ENCODE data around the gene NRIP2. TPM values are rescaled to one million over a fixed set of nuclear protein-coding genes. Genes with fewer than 3 reads are reported as not detected.
A peak's percentile ranks its signal among the peaks of the same experiment; 100 is the strongest.

NRIP2 gene
- total RNA-seq, 1 experiment from 2014 or later, result 0.15 TPM

- Histone ChIP-seq H4K20me1 (ENCODE audit: control insufficient read depth, insufficient read depth, insufficient read length) (no peaks in the 10 kb centered on the region), H2BK5ac (ENCODE audit: insufficient read length, low read length) (no peak overlapping the region), H2AFZ (ENCODE audit: low read length) (no peak overlapping the region), H3K23ac (ENCODE audit: insufficient read length, low read depth, low read length) (no peak overlapping the region), H3K18ac (ENCODE audit: insufficient read length, low read depth, low read length) (no peak overlapping the region), H3K14ac (ENCODE audit: insufficient read depth, low read length) (no peak overlapping the region), H2BK20ac (ENCODE audit: low read depth, low read length, poor library complexity, severe bottlenecking) (no peak overlapping the region), H4K91ac (ENCODE audit: insufficient read length, low read depth, low read length) (no peak overlapping the region), H2BK15ac (ENCODE audit: low read depth, low read length) (no peak overlapping the region), H3K23me2 (ENCODE audit: insufficient read length, low read depth, low read length, poor library complexity, severe bottlenecking) (no peaks in the 10 kb centered on the region), H3K79me1 (ENCODE audit: insufficient read depth, low read depth, low read length, poor library complexity, severe bottlenecking) (no peaks in the 10 kb centered on the region), H3K4ac (ENCODE audit: low read depth, low read length) (no peak overlapping the region), H3K79me2 (ENCODE audit: insufficient read depth, low read length) (no peaks in the 10 kb centered on the region), H3K4me2 (ENCODE audit: insufficient read depth, insufficient read length, low read length) (no peak overlapping the region), H2AK5ac (ENCODE audit: insufficient read length, low read length) (no peak overlapping the region), H3K9me3 (ENCODE audit: control insufficient read depth, low read depth, low read length) (no peaks in the 10 kb centered on the region), H3K27ac (ENCODE audit: insufficient read length, low read depth, low read length) (no peak overlapping the region), H4K8ac (replicated peaks; ENCODE audit: insufficient read length, low read depth, low read length) (no peak overlapping the region), H3K27me3 (ENCODE audit: insufficient read depth, low read length) (no peaks in the 10 kb centered on the region), H3K56ac (ENCODE audit: insufficient read length, low read depth, low read length) (no peak overlapping the region), H3K4me1 (ENCODE audit: insufficient read depth, low read length) (no peaks in the 10 kb centered on the region), H2BK12ac (ENCODE audit: insufficient read length, low read depth, low read length) (no peak overlapping the region), H3K9ac (ENCODE audit: extremely low read depth, insufficient read length, low read length) (no peak overlapping the region), H2BK120ac (ENCODE audit: low read depth, low read length, poor library complexity, severe bottlenecking) (no peak overlapping the region), H4K5ac (ENCODE audit: insufficient read length, low read depth, low read length) (no peak overlapping the region), H3T11ph (ENCODE audit: low read length) (no peak overlapping the region)
- peak overlapping the region in 1 of 2 experiments; percentile 40; a peak in 2 of 5 replicates for H3K4me3 Mint-ChIP-seq
- peaks cover 3% of the 10 kb centered on the region for H3K27me3 Mint-ChIP-seq (ENCODE audit: low read depth)
- H3K36me3 Mint-ChIP-seq (ENCODE audit: insufficient read depth in 1 of 3, low read depth in 3 of 3), result peaks cover 37 to 50% (median 49%) of the 10 kb centered on the region in 3 experiments
- no peaks in the 10 kb centered on the region for H3K9me3 Mint-ChIP-seq
- H3K27ac Mint-ChIP-seq, result peak overlapping the region; percentile 44 to 92 (median 74); a peak in 5 of 7 replicates
- no CpG with 5 or more reads among the region's 12 CpGs for WGBS (ENCODE audit: extremely low coverage, insufficient read length, low lambda C conversion rate)
- TF ChIP-seq CTCF (conservative IDR thresholded peaks at IDR 0.05), result no peak
- no peak for DNase-seq
- H3K4me1 Mint-ChIP-seq, result peaks cover 14 to 38% of the 10 kb centered on the region in 2 experiments
Observed at GRCh38 chr12:2858944-2859421, 24.1 kb upstream of the NRIP2 start.

Measured in H9 (cell line).